HG02938 (cell line): ENCODE data around the gene KCNRG.
"Not testable (repeated sequence)": the region's sequence is repeated elsewhere in the genome, so short reads cannot be mapped to it uniquely, and the experiment has no call there.

ENCODE experiments used
- ATAC-seq: cut with Tn5 transposase; IDR thresholded peaks from one replicate; pipeline ENCODE4 v1.9.1; 2021; ENCODE audit warnings: mild to moderate bottlenecking, moderate library complexity; ENCODE audit not compliant: unreplicated experiment

KCNRG gene, protein sequence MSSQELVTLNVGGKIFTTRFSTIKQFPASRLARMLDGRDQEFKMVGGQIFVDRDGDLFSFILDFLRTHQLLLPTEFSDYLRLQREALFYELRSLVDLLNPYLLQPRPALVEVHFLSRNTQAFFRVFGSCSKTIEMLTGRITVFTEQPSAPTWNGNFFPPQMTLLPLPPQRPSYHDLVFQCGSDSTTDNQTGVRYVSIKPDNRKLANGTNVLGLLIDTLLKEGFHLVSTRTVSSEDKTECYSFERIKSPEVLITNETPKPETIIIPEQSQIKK

DNA sequence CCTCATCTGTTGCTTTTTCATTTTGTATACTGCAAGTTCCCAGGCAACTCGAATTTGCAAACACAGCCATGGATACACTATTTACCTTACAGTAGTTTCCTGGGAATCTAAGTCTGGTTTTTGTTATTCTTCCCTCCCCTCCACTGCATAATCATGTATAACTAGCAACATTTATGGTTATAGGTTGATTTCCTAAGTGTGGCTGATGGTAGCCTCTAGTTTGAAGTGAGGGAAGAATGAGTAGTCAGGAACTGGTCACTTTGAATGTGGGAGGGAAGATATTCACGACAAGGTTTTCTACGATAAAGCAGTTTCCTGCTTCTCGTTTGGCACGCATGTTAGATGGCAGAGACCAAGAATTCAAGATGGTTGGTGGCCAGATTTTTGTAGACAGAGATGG, at the start of gene KCNRG:
KCNRG (plus strand) TSS at position 187 of the 400 bp plus-strand sequence; CDS start at position 237, 50 bp downstream.
- ATAC-seq = no peak

DNA sequence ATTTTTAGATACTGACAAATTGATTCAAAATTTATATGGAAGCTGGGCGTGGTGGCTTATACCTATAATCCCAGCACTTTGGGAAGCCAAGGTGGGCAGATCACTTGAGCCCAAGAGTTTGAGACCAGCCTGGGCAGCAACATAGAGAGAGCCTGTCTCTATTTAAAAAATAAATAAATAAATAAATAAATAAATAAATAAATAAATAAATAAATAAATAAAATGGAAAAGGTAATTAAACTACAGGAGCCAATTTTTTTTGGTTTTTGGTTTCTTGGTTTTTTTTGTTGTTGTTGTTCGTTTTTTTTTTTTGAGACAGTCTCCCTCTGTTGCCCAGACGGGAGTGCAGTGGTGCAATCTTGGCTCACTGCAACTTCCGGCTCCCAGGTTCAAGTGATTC, 47.8 kb upstream of the KCNRG start:
- no peak for ATAC-seq

DNA sequence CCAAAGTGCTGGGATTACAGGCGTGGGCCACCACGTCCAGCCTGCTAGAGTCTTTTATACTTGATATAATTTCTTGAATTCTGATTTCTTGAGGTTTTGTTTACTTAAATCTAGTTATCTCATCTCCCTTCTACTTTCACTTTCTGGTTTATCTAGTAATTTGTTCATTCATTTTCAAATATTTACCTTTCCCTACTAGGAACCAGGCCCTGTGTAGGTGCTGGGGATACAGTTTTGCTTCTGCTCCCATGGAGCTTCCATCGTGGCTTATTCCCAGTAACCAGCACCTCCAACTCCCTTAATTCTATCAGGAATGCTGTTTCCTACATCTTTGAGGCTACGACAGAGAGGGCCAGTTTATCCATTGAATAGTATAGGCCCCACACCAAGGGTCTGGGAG, 42.5 kb upstream of the KCNRG start:
- ATAC-seq = no peak

DNA sequence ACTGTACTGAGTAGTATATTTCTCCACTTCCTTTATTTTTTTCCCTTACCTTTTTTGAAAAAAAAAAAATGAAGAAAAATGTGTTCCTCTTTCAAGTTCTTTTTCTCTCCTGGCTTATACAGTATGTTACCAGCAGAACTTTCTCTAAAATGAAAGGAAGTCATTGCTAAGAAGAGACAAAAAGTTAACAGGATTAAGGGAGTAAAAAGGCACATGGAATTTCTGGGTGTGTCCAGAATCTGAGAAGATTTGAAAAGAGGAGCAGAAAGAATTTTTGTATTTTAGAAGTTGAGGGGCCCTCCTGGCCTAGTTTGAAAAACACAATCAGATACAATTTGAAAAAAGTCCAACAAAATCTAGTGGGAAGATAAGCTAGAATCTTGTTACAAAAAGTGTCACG, 39.4 kb upstream of the KCNRG start:
- ATAC-seq = no peak

DNA sequence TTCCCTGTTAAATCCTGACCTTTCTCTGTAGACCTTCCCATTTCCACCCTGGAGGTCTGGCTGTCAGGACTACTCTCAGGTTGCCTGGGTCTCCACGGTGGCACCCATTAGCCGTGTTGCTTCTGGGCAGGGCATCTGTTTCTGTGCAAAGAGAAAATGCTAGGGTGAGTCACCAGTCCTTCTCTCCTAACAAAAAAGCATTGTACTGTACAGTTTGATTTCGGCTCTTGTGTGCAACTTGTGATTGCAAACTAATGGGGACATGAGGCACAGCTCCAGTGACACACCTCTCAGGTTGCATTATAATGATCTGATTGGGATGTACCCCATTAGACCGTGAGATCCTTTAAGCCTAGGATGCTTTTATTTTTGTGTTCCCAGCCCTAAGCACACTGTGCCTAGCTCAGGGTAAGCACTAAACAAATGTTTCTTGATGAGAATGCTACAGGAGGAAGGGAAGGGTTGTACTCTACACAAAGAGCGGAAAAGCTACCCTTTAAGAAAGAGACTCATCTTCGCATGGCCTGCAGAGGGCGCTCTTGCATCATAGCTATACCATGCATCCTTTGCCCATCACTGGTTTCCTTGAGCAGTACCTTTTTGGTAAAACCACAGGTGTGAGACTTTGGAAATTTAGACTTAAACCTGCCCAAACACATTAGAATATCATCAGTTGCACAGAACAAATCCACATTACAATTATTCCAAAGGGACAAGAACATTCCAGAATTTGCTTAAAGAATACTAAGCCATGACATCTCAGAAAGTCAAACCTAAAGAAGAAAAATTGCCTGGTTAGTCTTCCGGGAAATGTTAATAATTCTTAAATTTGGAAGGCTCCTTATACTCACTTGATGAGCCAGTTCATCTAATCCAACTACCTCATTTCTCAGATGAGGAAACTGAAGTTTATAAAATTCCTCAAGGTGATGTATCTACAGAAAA, 38.7 kb upstream of the KCNRG start:
- ATAC-seq = no peak

DNA sequence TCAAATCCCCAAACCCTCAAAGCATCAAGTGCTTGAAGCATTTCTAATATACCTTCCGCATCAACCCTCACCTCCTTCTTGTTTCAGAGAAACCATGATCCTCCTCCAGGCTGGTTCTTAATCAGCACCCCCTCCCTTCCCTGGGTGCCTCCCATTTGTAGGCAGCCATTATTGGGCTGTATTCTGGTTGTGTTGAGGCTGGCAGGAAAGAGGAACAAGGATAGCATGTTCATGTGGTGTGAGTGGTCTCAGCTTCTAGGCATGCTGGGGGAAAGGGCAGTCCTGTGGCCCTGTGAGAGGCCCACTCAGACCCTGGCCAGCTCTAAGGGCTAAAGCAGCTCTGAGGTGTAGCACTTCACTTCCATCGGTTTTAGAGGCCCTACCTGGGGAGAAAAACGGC, 37.3 kb upstream of the KCNRG start:
- ATAC-seq = no peak

DNA sequence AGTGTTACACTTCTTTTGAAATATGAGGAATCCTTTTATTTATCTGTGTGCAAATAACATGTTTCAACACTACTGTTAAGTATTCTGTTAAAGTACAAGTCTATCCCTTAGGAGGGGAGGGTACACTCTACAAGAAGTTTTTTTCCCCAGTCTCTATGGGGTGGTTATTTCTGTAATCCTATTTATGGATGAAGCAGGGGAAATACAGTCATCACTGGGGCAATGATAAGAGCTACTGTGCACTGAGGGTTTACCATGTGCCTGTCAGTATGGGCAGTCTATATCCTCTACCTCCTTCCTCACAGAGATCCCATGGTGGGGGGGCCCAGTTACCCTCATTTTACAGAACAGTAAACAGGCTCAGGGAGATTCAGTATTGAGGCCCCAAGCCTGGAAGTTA, 35.0 kb upstream of the KCNRG start:
- ATAC-seq = no peak

DNA sequence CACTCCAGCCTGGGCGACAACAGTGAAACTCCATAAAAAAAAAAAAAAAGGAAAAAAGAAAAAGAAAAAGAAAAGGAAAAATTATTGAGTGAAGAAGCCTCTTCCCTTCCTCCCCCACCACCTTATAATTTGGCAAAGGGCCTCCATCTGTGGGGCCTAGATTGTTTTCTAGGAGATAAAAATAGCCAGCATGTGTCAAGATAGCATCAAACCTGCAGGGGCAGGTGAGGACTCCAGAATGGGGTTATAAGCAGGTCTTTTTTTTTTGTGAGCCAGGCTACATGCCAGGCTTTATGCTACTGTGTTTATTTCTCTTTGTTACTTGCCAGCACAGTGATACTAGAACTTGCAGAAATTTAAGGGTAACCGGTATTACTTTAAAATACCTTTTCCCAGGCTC, 30.1 kb upstream of the KCNRG start:
- no peak for ATAC-seq

DNA sequence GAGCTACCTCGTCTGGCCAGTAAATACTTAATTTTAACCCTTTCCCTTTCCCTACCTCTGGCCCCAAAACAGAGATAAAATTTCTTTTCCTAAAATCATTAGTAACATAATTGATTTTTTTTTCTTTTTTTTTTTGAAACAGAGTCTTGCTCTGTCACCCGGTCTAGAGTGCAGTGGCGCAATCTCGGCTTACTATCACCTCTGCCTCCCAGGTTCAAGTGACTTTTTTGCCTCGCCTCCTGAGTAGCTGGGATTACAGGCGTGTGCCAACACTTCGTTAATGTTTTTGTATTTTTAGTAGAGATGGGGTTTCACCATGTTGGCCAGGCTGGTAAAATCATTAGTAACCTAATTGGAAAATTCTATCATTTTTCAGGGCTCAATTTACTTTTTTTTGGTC, 28.8 kb upstream of the KCNRG start:
- ATAC-seq = no peak

DNA sequence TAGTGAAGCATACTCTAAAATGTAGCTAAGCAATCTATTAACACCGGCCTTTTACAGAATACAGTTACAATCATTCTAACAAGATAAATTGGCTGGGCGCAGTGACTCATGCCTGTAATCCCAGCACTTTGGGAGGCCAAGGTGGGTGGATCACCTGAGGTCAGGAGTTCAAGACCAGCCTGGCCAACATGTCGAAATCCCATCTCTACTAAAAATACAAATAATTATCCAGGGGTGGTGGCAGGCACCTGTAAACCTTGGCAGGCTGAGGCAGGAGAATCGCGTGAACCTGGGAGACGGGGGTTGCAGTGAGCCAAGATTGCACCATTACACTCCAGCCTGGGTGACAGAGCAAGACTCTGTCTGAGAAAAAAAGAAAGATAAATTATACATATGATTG, 24.6 kb upstream of the KCNRG start:
- not testable (repeated sequence) for ATAC-seq

DNA sequence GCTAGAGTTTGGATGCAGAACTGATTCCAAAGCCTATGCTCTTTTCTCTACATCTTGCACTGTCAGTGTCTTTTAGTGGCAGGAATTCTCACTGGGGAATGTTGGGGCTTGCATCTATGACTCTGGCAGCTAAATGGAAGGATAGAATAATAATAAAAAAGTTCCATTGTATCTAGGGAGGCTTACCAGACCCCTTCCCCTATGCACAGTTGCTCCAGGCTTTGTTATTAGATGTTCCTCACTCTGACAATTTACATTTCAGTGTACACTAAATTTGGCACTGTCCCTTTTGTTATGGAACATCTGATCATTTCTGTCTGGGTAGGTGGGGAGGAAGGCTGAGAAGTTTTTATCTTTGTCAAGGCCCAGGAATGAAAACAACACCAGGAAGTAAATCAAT, 22.1 kb upstream of the KCNRG start:
- ATAC-seq = no peak

DNA sequence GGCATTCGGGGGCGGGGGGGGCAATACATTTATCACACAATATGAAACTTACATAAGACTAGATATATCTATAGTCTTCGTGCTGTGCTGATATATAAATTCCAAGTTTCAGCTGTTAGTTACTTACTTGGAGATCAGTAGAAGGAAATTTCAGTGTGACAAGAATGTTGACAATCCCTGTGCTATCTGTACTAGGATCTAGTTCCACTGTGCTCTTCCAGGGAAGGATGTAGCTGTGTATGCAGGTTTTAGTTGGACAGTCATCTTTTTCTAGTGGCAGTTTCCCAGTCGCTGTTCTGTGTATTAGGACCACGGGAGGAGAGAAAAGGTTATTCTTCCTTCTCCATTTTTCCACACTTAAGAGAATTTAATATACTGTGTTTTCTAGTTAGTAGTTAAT, 21.6 kb upstream of the KCNRG start:
- ATAC-seq = no peak

DNA sequence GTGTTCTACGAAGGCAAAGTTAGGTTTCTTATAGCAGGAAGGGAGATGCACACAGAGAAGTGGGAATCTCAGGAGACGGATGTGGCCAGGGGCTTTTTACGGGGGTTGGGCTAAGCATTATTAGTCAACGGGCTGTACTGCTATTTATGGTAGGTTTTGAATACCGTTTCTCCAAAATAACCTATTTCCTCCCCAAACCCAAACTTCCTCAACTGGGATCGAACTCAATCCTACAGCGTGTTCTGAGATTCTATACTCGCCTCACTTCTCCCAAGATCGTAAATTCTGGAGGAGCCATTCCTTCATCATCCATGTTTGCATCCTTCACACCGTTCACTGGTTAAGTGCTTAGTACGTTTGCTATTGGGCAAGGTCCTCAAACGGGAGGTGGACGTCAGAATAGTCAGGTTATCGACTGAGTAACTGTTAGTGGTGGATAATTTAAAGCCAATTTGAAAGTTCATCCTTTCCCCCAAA, 19.6 kb upstream of the KCNRG start:
- ATAC-seq = no peak

DNA sequence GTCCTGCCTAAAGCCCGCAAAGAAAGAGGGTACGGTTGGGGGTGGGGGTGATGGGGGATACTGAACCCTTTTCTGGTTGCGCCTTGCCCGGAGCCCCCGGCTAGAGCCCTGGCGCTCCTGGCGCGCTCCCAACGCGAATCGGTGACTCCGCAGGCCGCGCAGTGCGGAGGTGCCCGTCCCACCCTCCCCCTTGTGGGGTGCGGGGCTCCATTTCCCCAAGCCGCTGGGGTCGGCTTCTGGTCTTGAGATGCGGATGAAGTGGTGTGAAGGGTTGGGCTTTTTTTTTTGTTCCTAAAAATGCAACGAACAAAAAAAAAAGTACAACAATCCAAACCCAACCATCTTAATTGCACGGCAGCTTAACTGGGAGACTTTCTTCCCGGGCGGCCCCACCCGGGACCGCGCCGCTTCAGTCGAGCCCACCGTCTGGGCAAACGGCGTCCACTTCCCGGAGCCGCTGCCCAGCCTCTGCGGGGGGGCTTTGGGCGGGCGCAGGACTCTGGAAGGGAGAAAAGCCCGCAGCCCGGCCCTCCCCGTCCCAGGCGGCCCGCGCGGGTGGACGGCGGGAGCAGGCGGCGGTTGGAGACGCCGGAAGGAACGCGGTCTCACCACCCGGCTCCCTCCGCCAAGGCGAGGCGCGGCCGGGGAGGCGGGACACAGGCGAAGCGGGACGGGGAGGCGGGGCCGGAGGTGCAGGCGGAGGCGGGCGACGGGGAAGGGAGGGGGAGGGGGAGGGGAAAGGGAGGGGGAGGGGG, 18.9 kb upstream of the KCNRG start:
- peak; percentile 30 for ATAC-seq

DNA sequence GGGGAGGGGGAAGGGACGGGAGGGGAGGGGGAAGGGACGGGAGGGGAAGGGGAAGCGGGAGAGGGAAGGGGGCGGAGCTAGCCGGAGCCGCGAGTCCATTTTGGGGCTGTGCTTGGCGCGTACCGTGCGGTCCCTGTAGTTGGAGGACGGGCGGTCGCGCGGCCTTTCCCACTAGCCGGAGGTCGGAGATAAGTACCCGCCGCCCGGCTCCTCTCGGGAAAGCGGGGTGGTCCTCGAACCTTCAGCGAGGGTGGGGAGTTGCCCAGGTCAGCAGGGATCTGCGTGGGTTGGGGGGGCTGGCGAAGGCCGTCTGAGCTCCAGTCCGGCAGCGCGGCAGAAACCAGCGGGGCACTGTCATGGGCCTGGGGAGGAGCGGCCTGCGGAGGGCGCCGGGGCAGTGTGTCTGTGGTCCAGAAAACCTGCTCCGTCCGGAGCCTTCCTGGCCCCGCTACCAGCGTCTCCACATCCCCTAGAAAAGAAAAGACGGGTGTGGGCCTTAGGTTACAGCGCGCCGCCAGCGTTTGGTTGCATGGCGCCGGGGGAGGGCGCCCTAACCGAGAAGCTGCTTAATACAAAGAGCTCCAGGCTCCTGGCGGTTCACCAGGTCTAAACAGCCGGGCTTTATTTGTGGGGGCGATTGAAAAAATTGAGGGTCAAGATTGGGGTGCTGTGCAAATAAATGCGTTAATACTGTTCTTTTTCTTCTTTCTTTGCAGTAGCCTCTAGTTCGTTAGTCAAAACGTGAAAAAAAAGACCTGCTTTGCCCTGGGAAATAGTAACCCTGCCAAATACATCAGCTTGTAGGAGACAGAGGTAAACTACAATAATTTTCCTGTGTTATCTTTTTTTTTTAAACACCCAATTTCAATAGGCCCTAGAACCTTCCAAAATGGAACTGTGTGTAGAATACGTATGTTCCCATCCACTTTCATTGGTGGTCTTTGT, 18.0 kb upstream of the KCNRG start, which contains the start of gene TRIM13:
TRIM13 (plus strand) TSS at position 92 of the 945 bp plus-strand sequence. CDS start 14,899 bp downstream, outside the sequence.
- peak; percentile 72 for ATAC-seq

DNA sequence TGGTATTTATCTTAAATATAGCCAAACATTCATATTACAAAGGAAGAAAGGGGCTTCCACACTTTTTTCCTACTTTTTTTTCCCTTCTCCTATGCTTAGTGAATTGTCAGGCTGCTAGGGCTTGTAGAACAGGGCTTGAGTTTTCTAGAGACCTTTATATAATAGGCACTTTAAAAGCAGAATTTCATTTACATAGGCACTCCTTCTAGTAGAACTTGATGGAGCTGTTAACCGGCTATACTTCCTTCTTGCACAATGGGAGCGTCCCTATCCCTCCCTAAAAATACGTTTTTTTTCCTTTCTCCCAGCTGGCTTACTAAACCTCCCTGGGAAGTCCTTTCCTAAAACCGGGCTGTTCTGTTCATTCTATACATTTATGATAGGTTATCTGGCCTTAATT, 17.3 kb upstream of the KCNRG start:
- ATAC-seq = no peak

DNA sequence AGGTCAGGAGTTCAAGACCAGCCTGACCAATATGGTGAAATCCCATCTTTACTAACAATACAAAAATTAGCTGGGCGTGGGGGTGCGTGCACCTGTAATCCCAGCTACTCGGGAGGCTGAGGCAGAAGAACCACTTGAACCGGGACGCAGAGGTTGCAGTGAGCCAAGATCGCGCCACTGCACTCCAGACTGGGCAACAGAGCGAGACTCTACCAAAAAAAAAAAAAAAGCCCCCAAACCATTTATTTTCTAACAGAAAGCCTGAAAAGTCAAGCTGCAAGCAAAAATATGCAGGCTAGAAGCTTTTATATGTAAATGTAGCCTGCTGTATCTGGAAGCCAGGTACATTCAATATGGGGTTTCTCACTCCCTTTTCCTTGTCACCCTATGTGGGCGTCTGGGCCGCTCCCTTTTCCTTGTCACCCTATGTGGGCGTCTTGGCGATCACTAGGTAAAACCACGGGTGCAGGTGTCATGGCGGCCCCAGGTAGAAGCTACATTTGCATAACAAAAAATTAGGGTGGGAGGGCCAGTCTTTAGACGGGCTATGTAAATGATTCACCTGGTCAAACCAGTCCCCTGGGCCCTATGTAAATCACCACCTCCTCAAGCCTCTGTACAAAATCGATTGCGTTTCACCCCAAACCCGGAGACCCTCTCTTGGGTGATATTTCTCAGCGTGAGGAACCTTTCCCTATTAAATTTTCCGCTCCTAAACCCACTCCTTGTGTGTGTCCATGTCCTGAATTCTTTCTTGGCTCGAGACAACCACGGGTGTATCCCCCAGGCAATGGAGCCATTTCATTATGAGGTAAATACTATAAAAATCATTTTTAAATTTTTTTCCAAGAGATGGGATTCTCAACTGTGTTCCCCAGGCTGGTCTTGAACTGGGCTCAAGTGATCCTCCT, 16.3 kb upstream of the KCNRG start:
- no peak for ATAC-seq

DNA sequence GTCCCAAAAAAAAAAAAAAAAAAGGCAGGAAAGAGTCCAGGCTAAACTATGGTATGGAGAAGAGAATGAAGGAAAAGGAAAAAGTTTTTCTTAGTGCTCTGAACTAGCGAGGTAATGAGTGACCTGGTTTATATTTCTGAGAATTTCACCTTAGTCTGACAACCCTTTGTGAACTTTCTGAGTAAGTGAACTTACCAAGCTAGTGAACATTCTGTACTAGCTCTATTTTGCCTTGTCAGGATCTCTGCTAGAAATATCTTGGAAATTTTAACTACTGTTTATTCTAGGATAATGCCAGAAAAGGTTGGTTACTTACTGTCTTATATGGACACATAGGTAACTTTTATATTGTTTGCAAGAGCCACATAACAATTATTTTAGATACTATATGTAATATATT, 14.0 kb upstream of the KCNRG start:
- no peak for ATAC-seq
